A673 (cell line): ENCODE data around the gene FBLN2. TPM values are rescaled to one million over a fixed set of nuclear protein-coding genes. Genes with fewer than 3 reads are reported as not detected.

Experiments
- BruUV-seq: library from RNA; stranded (reverse); fragments of 400-500 nt; replicated peaks from 2 replicates; lab custom pipeline; 2021; lab: Mats Ljungman, UMichigan
- CTCF ChIA-PET: fragments of 300-600 bp; sonication (Branson Sonifier 250); formaldehyde crosslinking; loops from one replicate; lab custom pipeline; 2022; ENCODE audit warnings: antibody characterized with exemption; lab: Charles Lee
- POLR2A ChIA-PET: fragments of 300-600 bp; sonication (Branson Sonifier 250); formaldehyde crosslinking; loops from one replicate; lab custom pipeline; 2022; ENCODE audit warnings: antibody characterized with exemption; ENCODE audit not compliant: low non-redundant PET; lab: Charles Lee
- DNase-seq: peaks from one replicate; pipeline ENCODE4 v3.0.0-alpha.2; 2015; ENCODE audit warnings: low spot score
- H3K27ac ChIP-seq: fragments of 200-600 bp; sonication (generic); 2 replicates; pipeline ENCODE4 v1.5.1; 2016; ENCODE audit warnings: mixed run types, low read depth, mild to moderate bottlenecking, mixed read lengths, antibody characterized with exemption, low read length; ENCODE audit not compliant: poor library complexity, severe bottlenecking
- H3K27me3 ChIP-seq: fragments of 200-600 bp; sonication (generic); replicated peaks from 2 replicates; pipeline ENCODE4 v1.6.1; 2017; ENCODE audit warnings: mixed run types, low read depth, mild to moderate bottlenecking, mixed read lengths, antibody characterized with exemption, low read length; ENCODE audit not compliant: insufficient read depth, poor library complexity
- H3K36me3 ChIP-seq: fragments of 200-600 bp; sonication (generic); 2 replicates; pipeline ENCODE4 v1.6.1; 2016; ENCODE audit warnings: mixed run types, mild to moderate bottlenecking, mixed read lengths, antibody characterized with exemption, low read length; ENCODE audit not compliant: insufficient read depth, poor library complexity, severe bottlenecking
- H3K4me1 ChIP-seq: fragments of 200-600 bp; sonication (generic); 2 replicates; pipeline ENCODE4 v1.6.1; 2017; ENCODE audit warnings: mixed run types, mild to moderate bottlenecking, mixed read lengths, antibody characterized with exemption, low read length; ENCODE audit not compliant: insufficient read depth, poor library complexity, severe bottlenecking
- H3K4me3 ChIP-seq: fragments of 200-600 bp; sonication (generic); 2 replicates; pipeline ENCODE4 v1.5.1; 2016; ENCODE audit warnings: low read depth, mixed run types, mild to moderate bottlenecking, mixed read lengths, low read length; ENCODE audit not compliant: poor library complexity, severe bottlenecking
- H3K9me3 ChIP-seq: fragments of 200-600 bp; sonication (generic); 2 replicates; pipeline ENCODE4 v1.6.1; 2016; ENCODE audit warnings: mixed run types, low read depth, mild to moderate bottlenecking, mixed read lengths, antibody characterized with exemption, low read length; ENCODE audit not compliant: poor library complexity, severe bottlenecking
- CTCF ChIP-seq: fragments of 300-800, 200-600 bp; sonication (generic); conservative IDR thresholded peaks from 2 replicates; pipeline ENCODE4 v1.5.1; 2017; ENCODE audit warnings: low read depth, mild to moderate bottlenecking, antibody characterized with exemption, low read length, moderate library complexity, mixed read lengths
- EZH2 ChIP-seq: fragments of 200-600 bp; sonication (generic); IDR thresholded peaks from 2 replicates; pipeline ENCODE4 v1.6.1; 2017; ENCODE audit warnings: borderline replicate concordance, low read depth, mild to moderate bottlenecking, mixed read lengths, antibody characterized with exemption, low read length; ENCODE audit not compliant: poor library complexity, severe bottlenecking
- intact Hi-C: fragments of 100-400 bp; cut with micrococcal nuclease; formaldehyde crosslinking; loops from one replicate; pipeline ENCODE4 v1.10.0; 2022; ENCODE audit not compliant: unreplicated experiment
- total RNA-seq: library from RNA; stranded (reverse); gene quantifications from 2 replicates; pipeline ENCODE4 v1.2.3, GENCODE V29; 2021

FBLN2 gene
- total RNA-seq, 1 experiment from 2014 or later, result 0.71 TPM

GRCh38 chr3:13663781-13664535 is 115.0 kb downstream of the FBLN2 start:
- Histone ChIP-seq H3K36me3 (no peaks in the 10 kb centered on the region), H3K4me3 (no peak overlapping the region), H3K4me1 (no peaks in the 10 kb centered on the region), H3K27me3 (peaks cover 7% of the 10 kb centered on the region), H3K27ac (no peak overlapping the region), H3K9me3 (no peaks in the 10 kb centered on the region)
- no peak for DNase-seq
- CTCF ChIA-PET, result no interaction called here
- no TSS peak for BruUV-seq
- TF ChIP-seq EZH2 (no peak), CTCF (no peak)
- intact Hi-C loops, result no loop called here
- POLR2A ChIA-PET, result no interaction called here

GRCh38 chr3:13665582-13666226 is 116.8 kb downstream of the FBLN2 start:
- no TSS peak for BruUV-seq
- no peaks in the 10 kb centered on the region for H3K9me3 ChIP-seq
- DNase-seq, result no peak
- POLR2A ChIA-PET, result no interaction called here
- CTCF ChIA-PET, result no interaction called here
- no peaks in the 10 kb centered on the region for H3K36me3 ChIP-seq
- H3K27ac ChIP-seq, result no peak overlapping the region
- intact Hi-C loops, result no loop called here
- no peak overlapping the region for H3K4me3 ChIP-seq
- TF ChIP-seq EZH2 (no peak), CTCF (no peak)
- no peaks in the 10 kb centered on the region for H3K4me1 ChIP-seq
- H3K27me3 ChIP-seq, result peaks cover 5% of the 10 kb centered on the region

GRCh38 chr3:13666227-13666619 is 117.3 kb downstream of the FBLN2 start:
- ChIA-PET POLR2A (no interaction called here), CTCF (no interaction called here)
- H3K9me3 ChIP-seq, result no peaks in the 10 kb centered on the region
- H3K27me3 ChIP-seq, result peaks cover 5% of the 10 kb centered on the region
- H3K27ac ChIP-seq, result no peak overlapping the region
- no TSS peak for BruUV-seq
- TF ChIP-seq CTCF (no peak), EZH2 (no peak)
- no peak for DNase-seq
- no peaks in the 10 kb centered on the region for H3K36me3 ChIP-seq
- no peak overlapping the region for H3K4me3 ChIP-seq
- intact Hi-C loops, result no loop called here
- H3K4me1 ChIP-seq, result no peaks in the 10 kb centered on the region
